GM20000 (cell line): Measurements from ENCODE around the gene MAGI1.
A peak's percentile ranks its signal among the peaks of the same experiment; 100 is the strongest.

Experiments used
- DNase-seq: peaks from one replicate; pipeline ENCODE4 v3.0.0; 2012; ENCODE audit warnings: low spot score
- TF ChIP-seq, protein P1 (sequence below): IDR thresholded peaks from 2 replicates; pipeline ENCODE4 v1.5.1; 2012; ENCODE audit warnings: mild to moderate bottlenecking, control low read depth; ENCODE audit errors: extremely low read depth, missing control alignments

The MAGI1 gene

DNA sequence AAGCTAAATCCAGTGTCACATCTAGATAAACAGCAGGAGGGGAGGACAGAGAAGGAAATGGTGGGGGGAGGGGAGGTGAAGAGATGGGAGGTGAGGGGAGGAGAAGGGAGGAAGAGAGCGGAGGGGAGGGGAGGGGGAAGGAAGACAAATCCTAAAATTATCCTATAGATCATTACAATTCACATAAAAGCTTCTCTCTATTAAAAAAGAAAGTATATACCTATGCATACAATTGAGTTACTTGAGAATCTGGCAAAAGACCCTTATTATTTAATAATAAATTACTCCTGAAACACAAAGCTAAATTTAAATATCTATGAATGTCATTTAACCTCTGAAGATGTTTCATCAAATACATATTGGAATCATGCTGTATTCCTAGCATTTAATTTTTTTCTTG, 303.9 kb downstream of the MAGI1 start:
- DNase-seq = no peak
- TF ChIP-seq, protein P1, sequence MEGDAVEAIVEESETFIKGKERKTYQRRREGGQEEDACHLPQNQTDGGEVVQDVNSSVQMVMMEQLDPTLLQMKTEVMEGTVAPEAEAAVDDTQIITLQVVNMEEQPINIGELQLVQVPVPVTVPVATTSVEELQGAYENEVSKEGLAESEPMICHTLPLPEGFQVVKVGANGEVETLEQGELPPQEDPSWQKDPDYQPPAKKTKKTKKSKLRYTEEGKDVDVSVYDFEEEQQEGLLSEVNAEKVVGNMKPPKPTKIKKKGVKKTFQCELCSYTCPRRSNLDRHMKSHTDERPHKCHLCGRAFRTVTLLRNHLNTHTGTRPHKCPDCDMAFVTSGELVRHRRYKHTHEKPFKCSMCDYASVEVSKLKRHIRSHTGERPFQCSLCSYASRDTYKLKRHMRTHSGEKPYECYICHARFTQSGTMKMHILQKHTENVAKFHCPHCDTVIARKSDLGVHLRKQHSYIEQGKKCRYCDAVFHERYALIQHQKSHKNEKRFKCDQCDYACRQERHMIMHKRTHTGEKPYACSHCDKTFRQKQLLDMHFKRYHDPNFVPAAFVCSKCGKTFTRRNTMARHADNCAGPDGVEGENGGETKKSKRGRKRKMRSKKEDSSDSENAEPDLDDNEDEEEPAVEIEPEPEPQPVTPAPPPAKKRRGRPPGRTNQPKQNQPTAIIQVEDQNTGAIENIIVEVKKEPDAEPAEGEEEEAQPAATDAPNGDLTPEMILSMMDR = no peak

DNA sequence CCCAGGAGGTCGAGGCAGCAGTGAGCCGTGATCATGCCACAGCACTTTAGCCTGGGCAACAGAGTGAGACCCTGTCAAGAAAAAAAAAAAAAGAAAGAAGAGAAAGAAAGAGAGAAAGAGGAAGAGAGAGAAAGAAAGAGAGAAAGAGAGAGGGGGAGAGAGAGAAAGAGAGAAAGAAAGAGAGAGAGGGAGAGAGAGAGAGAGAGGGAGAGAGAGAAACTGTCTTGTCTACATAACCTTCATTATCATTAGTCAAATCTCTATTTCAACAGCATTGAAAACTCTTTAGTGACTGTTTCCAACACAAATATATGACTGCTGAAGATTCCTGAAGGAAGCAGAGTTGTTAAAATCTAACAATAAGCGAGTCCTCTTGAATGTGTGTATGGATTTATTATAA, 304.3 kb downstream of the MAGI1 start:
- DNase-seq = no peak
- TF ChIP-seq, protein P1 = no peak

DNA sequence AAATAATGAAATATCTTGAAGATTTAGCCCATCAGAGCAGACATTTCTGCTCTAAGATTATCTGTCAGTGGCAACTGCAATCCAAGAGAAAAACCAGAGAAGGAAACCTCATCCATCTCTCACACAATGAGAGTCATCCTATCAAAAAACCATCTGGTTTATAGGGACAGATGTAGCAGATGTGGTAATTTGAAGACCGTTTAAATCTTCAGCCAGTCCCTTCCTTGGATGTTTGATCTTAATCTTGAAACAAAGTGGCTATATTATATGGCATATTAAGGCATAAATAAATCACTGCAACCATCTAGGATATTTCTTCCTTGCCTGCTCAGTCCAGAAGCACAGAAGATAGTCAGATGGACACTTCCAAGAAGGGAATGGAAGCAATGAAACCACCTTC, 305.3 kb downstream of the MAGI1 start:
- no peak for DNase-seq
- TF ChIP-seq, protein P1 = no peak

DNA sequence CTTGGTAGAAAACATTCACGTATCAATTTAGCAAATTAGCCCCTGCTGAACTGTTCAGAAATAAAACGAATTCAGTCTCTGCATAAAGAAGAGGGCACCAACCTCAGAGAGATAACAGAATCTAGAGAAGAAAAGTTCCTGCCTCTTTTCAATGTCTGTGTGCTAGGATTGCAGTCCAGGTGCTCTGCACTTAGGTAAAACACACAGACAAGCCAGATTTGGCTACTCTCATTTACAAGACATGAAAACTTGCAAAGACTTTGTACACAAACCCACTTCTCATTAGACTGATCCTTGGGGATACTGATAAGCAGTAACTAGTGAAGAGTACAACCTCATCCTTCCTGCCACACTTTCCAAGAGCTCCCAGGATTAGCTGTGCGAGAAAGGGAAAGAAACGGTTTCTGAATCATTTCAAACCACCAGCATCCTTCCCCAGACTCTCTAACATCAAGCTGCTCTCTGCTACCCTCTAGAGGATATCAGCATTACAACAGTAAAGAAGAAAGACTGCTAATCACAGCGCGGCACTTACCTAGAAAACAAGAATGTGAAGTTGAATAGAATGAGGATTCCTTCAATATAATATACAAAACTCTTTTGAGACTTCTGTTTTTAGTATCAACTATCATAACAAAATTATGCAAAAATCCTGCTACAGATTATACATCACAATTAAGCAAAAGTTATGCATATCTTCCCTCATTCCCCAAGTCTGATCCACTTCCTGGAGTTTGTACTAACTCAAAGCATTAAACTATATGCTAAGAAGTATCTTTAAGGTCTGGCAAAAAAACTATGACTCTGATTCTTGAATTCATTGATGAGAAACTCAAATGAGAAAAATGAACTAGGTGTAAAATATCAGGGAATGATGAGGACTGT, 306.4 kb downstream of the MAGI1 start:
- DNase-seq = peak; percentile 67
- TF ChIP-seq, protein P1 = peak; percentile 74

DNA sequence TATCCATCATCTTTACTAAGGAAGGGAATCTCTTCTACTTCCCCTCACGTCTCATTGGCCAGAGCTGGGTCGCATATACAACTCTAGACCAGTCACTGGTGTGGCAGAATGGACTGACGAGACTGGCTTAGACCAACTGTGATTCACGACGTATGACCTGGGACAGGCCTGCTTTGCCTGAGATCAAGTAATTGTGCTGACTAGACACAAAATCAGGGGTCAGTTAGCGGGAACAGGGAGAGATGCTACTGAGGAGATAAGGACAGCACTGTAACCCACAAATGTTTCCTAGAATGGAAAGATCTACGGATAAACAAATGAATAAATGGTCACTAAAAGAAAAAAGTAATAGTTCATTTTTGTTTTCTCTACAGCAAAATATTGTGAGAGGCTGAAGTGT, 308.3 kb downstream of the MAGI1 start:
- TF ChIP-seq, protein P1 = no peak
- no peak for DNase-seq

DNA sequence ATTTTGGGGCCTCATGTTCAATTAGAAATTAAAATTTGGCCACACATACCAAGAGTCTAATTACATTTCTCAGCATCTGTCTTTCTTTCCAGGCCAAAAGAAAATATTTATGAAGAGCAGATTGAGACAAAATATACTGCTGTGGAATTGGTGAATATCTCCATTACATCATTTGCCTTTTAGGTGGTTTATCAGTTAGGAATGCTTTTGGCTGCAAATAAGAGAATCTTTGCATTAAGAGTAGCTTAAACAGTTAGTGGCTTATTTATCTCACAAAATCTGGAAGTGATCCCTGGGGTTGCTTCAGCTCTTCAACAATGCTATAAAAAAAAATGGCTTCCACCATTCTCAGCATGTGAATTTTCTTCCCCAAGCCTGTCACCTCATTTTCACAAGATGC, 308.7 kb downstream of the MAGI1 start:
- TF ChIP-seq, protein P1 = no peak
- no peak for DNase-seq

DNA sequence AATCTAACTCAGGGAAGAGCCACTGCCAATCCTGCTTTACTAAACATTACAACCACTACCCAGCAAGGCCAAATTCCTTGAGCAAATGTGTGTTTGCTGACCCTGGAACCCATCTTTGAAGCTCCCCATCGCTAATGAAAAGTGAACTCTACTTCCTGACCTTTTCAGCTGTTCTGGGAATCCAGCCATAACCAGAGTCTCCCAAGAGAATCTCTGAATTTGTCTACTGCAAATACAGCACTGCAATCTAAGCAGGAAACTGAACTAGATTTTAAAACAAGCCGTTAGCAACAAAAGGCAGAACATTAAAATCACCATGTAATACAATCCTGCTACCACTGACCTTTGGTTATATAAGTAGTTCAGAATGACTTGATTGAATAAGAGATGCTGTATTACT, 309.2 kb downstream of the MAGI1 start:
- TF ChIP-seq, protein P1 = no peak
- no peak for DNase-seq
